Uterus (tissue), 4 donors: Measurements from ENCODE around the gene ZNRF2. TPM values are rescaled to one million over a fixed set of nuclear protein-coding genes. Genes with fewer than 3 reads are reported as not detected.

Experiments used
- DNase-seq, 2 donors: peaks; one replicate each; pipeline ENCODE4 v3.0.0-alpha.2; 2019 to 2020
- H3K27ac ChIP-seq, 2 donors: fragments of 200-600 bp; sonication (generic); 1 replicate in 1 of 2; 2 replicates in 1 of 2; pipeline ENCODE4 v1.5.1; 2016 to 2018
- H3K27me3 ChIP-seq, 2 donors: fragments of 200-600 bp; sonication (generic); one replicate each; pipeline ENCODE4 v1.5.1; 2018 to 2019; ENCODE audit warnings: control low read depth in 1 of 2
- H3K36me3 ChIP-seq, 2 donors: fragments of 200-600 bp; sonication (generic); one replicate each; pipeline ENCODE4 v1.5.1; 2019; ENCODE audit warnings: control low read depth in 1 of 2
- H3K4me1 ChIP-seq, 2 donors: fragments of 200-600 bp; sonication (generic); one replicate each; pipeline ENCODE4 v1.5.1; 2018 to 2019; ENCODE audit warnings: control low read depth in 1 of 2
- H3K4me3 ChIP-seq, 2 donors: fragments of 200-600 bp; sonication (generic); 1 replicate in 1 of 2; 2 replicates in 1 of 2; pipeline ENCODE4 v1.5.1; 2018 to 2019; ENCODE audit warnings: mild to moderate bottlenecking in 1 of 2
- H3K9me3 ChIP-seq, 2 donors: fragments of 200-600 bp; sonication (generic); one replicate each; pipeline ENCODE4 v1.5.1; 2019; ENCODE audit warnings: control low read depth in 1 of 2
- CTCF ChIP-seq, 4 experiments: fragments of 200-600 bp in 2 of 4; fragments of 450-650 bp in 2 of 4; sonication (generic) in 2 of 4; IDR thresholded peaks; one replicate each; pipeline ENCODE4 v1.5.1; 2016 to 2019; ENCODE audit warnings: antibody characterized with exemption in 4 of 4, mild to moderate bottlenecking in 2 of 4, moderate library complexity in 1 of 4
- POLR2A ChIP-seq, 2 donors: fragments of 450-650 bp; IDR thresholded peaks; one replicate each; pipeline ENCODE4 v1.6.1; 2016; ENCODE audit warnings: antibody characterized with exemption in 2 of 2, mild to moderate bottlenecking in 1 of 2, moderate library complexity in 1 of 2
- intact Hi-C: fragments of 100-400 bp; cut with DNase I; formaldehyde crosslinking; loops from one replicate; pipeline ENCODE4 v1.15.1; 2023; ENCODE audit warnings: low total_unique reads
- total RNA-seq, 4 donors: library from RNA; depleted of rRNA in 3 of 4; stranded (reverse); fragments of >200 nt in 3 of 4; gene quantifications; one replicate each; pipeline versions ENCODE4 v1.1.0 to v1.2.4, GENCODE V29; 2014 to 2023
- donor health status: DM: yes; HTN: yes; CAD: no.

The ZNRF2 gene
- total RNA-seq, 4 donors from 2014 or later: 22.0 to 40.6 (median 27.3) TPM

GRCh38 chr7:30349170-30349569, 64.8 kb downstream of the ZNRF2 start:
- no peak for DNase-seq
- Histone ChIP-seq H3K27me3 (no peaks in the 10 kb centered on the region), H3K27ac (no peak overlapping the region), H3K4me3 (no peak overlapping the region), H3K4me1 (peaks cover 6 to 17% of the 10 kb centered on the region in 2 donors), H3K36me3 (no peaks in the 10 kb centered on the region), H3K9me3 (no peaks in the 10 kb centered on the region)
- TF ChIP-seq CTCF (IDR thresholded peaks at IDR 0.05): no peak
- intact Hi-C loops: no loop called here

DNA sequence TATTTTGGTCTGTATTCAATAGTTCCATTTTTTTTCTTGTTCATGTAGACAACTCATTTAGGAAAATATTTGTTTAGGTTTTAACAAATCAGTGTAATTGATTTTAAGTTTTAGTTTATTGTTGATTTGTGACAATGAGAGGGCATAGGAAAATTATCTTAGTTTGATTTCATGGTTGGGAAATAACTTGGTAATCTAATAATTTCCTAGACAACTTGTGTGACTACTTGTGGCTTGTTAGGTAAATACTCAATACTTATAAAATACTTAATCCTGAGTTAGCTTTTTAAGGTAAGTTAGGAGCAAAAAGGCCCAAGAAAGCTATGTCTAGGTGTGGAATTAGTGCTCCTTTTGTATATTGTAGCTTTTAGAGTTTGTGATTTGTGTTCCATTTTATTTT, 65.4 kb downstream of the ZNRF2 start:
- intact Hi-C loops: no loop called here
- Histone ChIP-seq H3K9me3 (no peaks in the 10 kb centered on the region), H3K27ac (no peak overlapping the region), H3K4me1 (peaks cover 6 to 17% of the 10 kb centered on the region in 2 donors), H3K4me3 (no peak overlapping the region), H3K27me3 (no peaks in the 10 kb centered on the region), H3K36me3 (no peaks in the 10 kb centered on the region)
- no peak for DNase-seq
- TF ChIP-seq POLR2A (IDR thresholded peaks at IDR 0.05) (no peak), CTCF (IDR thresholded peaks at IDR 0.05) (no peak)

DNA sequence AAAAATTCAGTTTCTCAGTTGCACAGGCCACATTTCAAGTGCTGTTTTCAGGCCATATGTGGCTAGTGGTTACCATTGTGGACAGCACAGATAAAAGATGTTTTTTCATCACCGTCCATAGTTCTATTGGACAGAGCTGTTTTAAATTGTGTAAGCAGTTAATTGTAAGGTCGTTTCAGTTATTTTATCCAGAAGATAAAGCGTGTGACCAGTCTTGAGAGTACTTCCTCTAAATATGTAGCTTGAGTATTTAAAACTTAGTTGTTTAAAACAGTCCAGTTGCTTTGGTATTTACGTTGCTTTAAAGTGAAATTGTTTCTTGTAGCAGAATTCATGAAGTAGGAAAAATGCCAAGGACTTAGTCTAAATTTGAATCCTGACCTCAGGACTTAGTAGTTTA, 66.9 kb downstream of the ZNRF2 start:
- H3K4me3 ChIP-seq: no peak overlapping the region
- intact Hi-C loops: no loop called here
- no peaks in the 10 kb centered on the region for H3K36me3 ChIP-seq
- H3K27ac ChIP-seq: peak overlapping the region in 1 of 2 donors; percentile 8
- TF ChIP-seq CTCF (IDR thresholded peaks at IDR 0.05) (no peak), POLR2A (IDR thresholded peaks at IDR 0.05) (no peak)
- H3K4me1 ChIP-seq: peaks cover 6 to 17% of the 10 kb centered on the region in 2 donors
- no peaks in the 10 kb centered on the region for H3K27me3 ChIP-seq
- H3K9me3 ChIP-seq: no peaks in the 10 kb centered on the region
- DNase-seq: no peak

DNA sequence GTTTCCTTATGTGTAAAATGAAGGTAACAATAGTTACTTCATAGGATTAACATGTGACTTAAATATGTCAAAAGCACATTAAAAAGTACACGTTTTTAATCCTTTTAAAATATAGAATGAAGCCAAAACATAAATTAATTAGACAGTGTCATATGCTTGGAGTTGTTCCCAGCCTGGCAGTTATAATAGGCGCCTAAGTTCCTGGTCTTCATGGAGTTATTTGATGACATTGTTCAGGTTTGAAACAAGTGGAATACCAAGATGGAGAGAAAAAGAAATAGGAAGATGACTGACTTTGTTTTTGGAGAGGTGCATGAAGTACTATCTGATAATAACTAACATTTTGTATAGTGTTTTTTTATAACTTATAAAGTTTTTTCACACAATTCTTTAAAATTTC, 67.3 kb downstream of the ZNRF2 start:
- Histone ChIP-seq H3K36me3 (no peaks in the 10 kb centered on the region), H3K4me1 (peaks cover 6 to 17% of the 10 kb centered on the region in 2 donors), H3K27me3 (no peaks in the 10 kb centered on the region), H3K4me3 (no peak overlapping the region), H3K9me3 (no peaks in the 10 kb centered on the region), H3K27ac (peak overlapping the region in 1 of 2 donors; percentile 8)
- TF ChIP-seq POLR2A (IDR thresholded peaks at IDR 0.05) (no peak), CTCF (IDR thresholded peaks at IDR 0.05) (no peak)
- no peak for DNase-seq
- intact Hi-C loops: no loop called here

- H3K27ac ChIP-seq: no peak overlapping the region
- no peak for TF ChIP-seq POLR2A (IDR thresholded peaks at IDR 0.05)
- no peak for TF ChIP-seq CTCF (IDR thresholded peaks at IDR 0.05)
- no peaks in the 10 kb centered on the region for H3K27me3 ChIP-seq
- no peaks in the 10 kb centered on the region for H3K36me3 ChIP-seq
- H3K9me3 ChIP-seq: no peaks in the 10 kb centered on the region
- intact Hi-C loops: no loop called here
- no peak for DNase-seq
- H3K4me3 ChIP-seq: no peak overlapping the region
- H3K4me1 ChIP-seq: peaks cover 6 to 17% of the 10 kb centered on the region in 2 donors
These were observed 67.8 kb downstream of the ZNRF2 start for GRCh38 chr7:30352169-30352568.
